Activated T-cell treated with anti-CD3 and anti-CD28 coated beads for 4 hours (primary cell): ENCODE data around the gene USP6.
"Not testable (repeated sequence)": the region's sequence is repeated elsewhere in the genome, so short reads cannot be mapped to it uniquely, and the experiment has no call there.

Source experiments
- DNase-seq: peaks from one replicate; pipeline ENCODE4 v3.0.0-alpha.2; 2020

USP6 gene

GRCh38 chr17:5200360-5200759 is 84.5 kb downstream of the USP6 start:
- no peak for DNase-seq

DNA sequence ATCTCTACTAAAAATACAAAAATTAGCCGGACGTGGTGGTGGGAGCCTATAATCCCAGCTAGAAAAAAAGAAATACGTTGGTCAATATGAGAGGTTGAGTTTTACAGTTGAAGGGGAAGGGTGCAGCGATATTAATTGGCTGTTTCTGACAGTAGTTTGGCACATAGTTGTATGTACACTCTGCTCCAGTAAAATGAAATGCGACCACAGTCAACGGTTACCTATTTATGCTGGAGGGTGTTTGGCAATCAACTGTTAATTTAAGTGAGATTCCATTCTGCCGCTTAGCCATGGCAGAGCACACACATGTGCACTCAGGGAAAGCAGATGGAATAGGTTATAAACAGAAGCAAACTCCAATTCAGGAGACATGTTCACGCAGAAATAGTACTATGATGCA is 85.2 kb downstream of the USP6 start:
- no peak for DNase-seq

GRCh38 chr17:5203178-5203907 is 87.5 kb downstream of the USP6 start:
- no peak for DNase-seq

- DNase-seq: no peak
Observed at GRCh38 chr17:5203908-5204294, 88.1 kb downstream of the USP6 start.

DNA sequence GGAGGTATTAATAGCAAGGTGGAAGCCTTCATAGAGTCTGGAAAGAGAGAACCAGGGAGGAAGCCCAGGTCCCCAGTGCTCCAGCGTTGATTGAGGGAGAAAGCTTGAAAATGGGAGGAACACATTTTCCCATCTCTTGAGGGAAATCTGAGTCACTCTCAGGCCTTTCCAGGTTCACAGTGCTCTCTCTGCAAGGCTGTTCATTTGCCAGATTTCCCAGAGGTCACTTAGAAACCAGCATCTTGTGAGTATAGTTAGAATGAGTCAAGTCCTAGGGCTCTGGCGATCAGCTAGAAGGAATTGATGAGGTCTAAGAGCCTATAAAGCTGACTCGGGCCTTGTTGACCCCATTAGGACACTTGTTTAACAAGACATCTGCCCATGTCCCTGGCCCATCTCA is 93.6 kb downstream of the USP6 start:
- no peak for DNase-seq

- DNase-seq: no peak
Observed at GRCh38 chr17:5210091-5210490, 94.3 kb downstream of the USP6 start.

GRCh38 chr17:5210614-5211252 is 94.9 kb downstream of the USP6 start:
- DNase-seq: no peak

DNA sequence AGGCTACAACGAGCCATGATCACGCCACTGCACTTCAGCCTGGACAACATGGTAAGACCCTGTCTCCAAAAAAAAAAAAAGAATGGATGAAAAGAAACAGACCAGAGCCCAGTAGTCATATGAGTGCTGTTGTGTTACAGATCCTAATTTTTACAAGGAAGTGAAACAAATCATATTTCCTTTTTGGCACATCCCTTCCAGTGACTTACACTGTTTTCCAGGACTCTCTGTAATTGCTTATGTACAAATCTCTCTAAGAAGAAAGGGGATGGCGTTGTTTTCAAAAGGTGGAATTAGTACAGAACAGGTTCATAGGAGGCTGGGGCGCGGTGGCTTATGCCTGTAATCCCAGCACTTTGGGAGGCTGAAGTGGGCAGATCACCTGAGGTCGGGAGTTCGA is 95.6 kb downstream of the USP6 start:
- DNase-seq: no peak

DNA sequence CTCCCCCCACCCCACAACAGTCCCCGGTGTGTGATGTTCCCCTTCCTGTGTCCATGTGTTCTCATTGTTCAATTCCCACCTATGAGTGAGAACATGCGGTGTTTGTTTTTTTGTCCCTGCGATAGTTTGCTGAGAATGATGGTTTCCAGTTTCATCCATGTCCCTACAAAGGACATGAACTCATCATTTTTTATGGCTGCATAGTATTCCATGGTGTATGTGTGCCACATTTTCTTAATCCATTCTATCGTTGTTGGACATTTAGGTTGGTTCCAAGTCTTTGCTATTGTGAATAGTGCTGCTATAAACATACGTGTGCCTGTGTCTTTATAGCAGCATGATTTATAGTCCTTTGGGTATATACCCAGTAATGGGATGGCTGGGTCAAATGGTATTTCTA is 101.7 kb downstream of the USP6 start:
- not testable (repeated sequence) for DNase-seq

DNA sequence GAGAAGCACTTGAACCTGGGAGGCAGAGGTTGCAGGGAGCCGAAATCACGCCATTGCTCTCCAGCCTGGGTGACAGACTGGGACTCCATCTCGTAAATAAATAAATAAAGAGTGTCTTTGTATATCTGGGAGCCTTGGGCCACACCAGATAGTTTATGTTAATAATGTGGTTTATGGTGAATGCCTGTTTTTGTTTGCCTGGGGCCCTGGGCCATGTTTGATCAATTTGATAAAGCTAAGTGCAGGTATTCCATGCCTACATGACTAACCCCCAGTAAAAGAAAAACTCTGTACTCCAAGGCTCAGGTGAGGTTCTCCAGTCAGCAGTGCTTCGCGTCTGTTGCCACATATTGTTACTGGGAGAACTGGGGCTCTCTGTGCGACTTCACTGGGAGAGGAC is 103.7 kb downstream of the USP6 start:
- no peak for DNase-seq

DNA sequence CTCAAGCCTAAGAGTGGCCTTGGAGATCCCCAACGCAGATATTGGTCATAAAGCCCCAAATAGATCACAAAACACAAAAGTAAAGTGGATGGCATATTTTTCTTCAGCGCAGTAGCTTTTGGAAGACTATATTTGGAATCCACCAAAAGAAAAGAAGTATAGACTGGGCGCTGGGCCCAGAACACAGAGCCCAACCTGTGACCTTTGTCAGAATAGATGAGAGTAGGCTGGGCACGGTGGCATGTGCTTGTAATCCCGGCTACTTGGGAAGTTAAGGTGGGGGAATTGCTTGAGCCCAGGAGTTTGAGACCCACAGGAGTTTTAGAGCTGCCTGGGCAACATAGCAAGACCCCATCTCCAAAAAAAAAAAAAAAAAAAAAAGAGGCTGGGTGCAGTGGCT is 104.2 kb downstream of the USP6 start:
- no peak for DNase-seq

DNA sequence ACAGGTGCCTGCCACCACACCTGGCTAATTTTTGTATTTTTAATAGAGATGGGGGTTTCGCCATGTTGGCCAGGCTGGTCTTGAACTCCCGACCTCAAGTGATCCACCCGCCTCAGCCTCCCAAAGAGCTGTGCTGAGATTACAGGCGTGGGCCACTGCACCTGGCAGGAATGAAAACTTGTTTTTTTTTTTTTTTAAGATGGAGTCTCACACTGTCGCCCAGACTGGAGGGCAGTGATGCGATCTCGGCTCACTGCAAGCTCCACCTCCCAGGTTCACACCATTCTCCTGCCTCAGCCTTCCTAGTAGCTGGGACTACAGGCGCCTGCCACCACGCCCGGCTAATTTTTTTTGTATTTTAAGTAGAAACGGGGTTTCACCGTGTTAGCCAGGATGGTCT is 106.1 kb downstream of the USP6 start:
- DNase-seq: not testable (repeated sequence)
